IMR-90 (cell line): Measurements from ENCODE around the gene GMEB2.

Experiments used
- BHLHE40 ChIP-seq: fragments of 150-350 bp; IDR thresholded peaks from 2 replicates; pipeline ENCODE4 v1.6.1; 2016; ENCODE audit warnings: mild to moderate bottlenecking, low read depth, low read length
- CTCF ChIP-seq: conservative IDR thresholded peaks from 2 replicates; pipeline ENCODE4 v1.5.1; 2012; ENCODE audit warnings: mild to moderate bottlenecking, low read depth, low read length, improper control_type of control experiment
- FOS ChIP-seq: fragments of 150-350 bp; IDR thresholded peaks from 2 replicates; pipeline ENCODE4 v1.6.1; 2016; ENCODE audit warnings: low read depth, low read length
- MXI1 ChIP-seq: IDR thresholded peaks from 2 replicates; pipeline ENCODE4 v1.6.1; 2012; ENCODE audit warnings: low read depth, mild to moderate bottlenecking, low read length, moderate library complexity, borderline replicate concordance
- POLR2A ChIP-seq: IDR thresholded peaks from 2 replicates; pipeline ENCODE4 v1.6.1; 2012; ENCODE audit warnings: mild to moderate bottlenecking, low read depth, low read length
- RAD21 ChIP-seq: IDR thresholded peaks from 2 replicates; pipeline ENCODE4 v1.6.1; 2012; ENCODE audit warnings: low read length, improper control_type of control experiment
- RCOR1 ChIP-seq: IDR thresholded peaks from 2 replicates; pipeline ENCODE4 v1.6.1; 2012; ENCODE audit warnings: mild to moderate bottlenecking, low read length, improper control_type of control experiment; ENCODE audit not compliant: insufficient replicate concordance
- SMC3 ChIP-seq: fragments of 150-350 bp; IDR thresholded peaks from 2 replicates; pipeline ENCODE4 v1.6.1; 2016; ENCODE audit warnings: low read depth, mild to moderate bottlenecking, antibody characterized with exemption, low read length, moderate library complexity
- USF2 ChIP-seq: fragments of 150-350 bp; IDR thresholded peaks from 2 replicates; pipeline ENCODE4 v1.6.1; 2017; ENCODE audit warnings: mild to moderate bottlenecking, antibody characterized with exemption, low read length, low read depth

GRCh38 chr20:63641146-63641791, 14.4 kb upstream of the GMEB2 start:
- TF ChIP-seq CTCF (no peak), USF2 (no peak), RAD21 (no peak), FOS (no peak), POLR2A (no peak), MXI1 (no peak), SMC3 (no peak), BHLHE40 (no peak), RCOR1 (no peak)
